GM18507 (cell line): Measurements from ENCODE around the gene NELFA.

ENCODE experiments used
- DNase-seq: peaks from one replicate; pipeline ENCODE4 v3.0.0; 2011; ENCODE audit warnings: low read depth; ENCODE audit not compliant: insufficient read length; ENCODE audit errors: extremely low spot score
- FAIRE-seq: peaks from 2 replicates; lab custom pipeline; 2011; peaks lifted over from hg19 to GRCh38; lab: Jason Lieb, UNC

NELFA gene

GRCh38 chr4:1948892-1949436 lies 59.8 kb downstream of the NELFA start:
- no peak for DNase-seq
- FAIRE-seq, result no peak

DNA sequence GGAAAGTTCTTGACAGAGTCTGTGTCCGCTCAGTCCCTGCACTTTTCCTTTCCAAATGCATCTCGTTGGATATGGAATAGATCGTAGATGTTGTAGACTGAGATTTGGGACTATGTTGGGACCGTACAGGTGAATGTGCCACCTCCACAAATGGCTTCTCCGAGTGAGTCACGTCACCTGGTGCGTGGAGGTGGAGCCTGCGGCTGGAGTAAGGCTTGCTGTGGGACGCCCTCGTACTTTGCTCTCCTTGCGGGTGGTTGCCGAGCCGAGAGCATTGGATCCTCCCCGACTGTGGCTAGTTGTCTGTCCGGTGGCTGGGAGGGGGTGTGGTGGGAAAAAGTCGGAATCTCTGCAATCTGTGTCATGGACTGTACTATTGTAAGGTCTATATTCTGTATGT lies 60.5 kb downstream of the NELFA start:
- FAIRE-seq (no peak), DNase-seq (no peak)

GRCh38 chr4:1945912-1946311 lies 62.9 kb downstream of the NELFA start:
- DNase-seq (no peak), FAIRE-seq (no peak)

DNA sequence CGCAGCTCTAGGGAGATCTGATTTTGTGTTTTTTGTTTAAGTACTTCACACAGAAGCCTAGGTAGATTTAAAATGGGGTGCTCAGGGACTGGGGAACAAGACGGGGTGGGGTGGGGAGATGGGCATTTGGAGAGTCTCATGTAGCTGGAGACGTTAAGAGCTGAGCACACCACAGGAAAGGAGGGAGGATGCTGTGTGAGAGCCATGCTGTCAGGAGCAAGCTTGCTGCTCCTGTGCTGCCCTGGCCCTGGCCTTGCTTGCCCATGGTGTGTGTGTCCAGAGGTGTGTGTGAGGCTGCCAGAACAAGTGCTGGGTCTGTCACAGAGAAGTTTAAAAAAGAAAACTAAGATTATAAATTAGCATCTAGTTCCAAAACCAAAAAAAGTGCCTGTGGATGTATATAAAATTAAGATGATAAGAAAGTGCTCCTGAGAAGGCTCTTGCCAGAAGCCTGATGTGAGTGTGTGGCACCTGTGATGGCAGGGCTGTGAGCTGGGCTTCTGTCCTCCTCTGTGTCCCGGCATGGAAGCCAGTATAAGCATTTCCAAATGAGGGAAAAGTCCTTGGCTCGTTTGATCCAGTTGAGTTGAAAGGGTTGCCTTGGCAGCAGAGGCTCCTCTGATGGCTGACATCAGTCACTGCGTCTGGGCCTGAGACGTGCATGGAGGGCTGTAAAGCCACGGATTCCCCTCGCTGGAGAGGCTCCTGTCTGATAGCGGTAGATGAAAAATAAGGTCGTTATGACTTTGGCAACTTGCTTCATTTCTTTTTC lies 63.5 kb downstream of the NELFA start:
- FAIRE-seq, result no peak
- DNase-seq, result no peak

DNA sequence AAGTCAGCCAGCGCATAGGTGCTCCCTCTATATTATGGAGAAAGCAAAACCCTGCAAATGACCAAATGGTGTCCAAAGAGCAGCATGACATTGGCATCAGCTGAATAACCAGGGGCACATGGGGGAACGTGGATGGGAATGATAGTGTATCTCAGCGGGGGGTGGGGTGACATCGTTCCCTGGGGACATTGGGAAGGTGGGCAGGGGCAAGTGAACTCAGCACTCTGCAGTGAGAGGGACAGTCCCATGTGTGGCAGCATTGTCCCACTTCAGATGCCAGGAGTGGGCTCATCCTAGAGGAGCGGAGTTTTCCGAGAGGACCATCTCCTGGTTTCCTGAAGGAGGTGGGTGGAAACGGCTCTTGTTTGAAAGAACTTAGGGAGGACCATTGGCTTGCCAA lies 64.8 kb downstream of the NELFA start:
- DNase-seq (no peak), FAIRE-seq (no peak)

- no peak for DNase-seq
- no peak for FAIRE-seq
Observed at GRCh38 chr4:1940566-1940965, 68.2 kb downstream of the NELFA start.

DNA sequence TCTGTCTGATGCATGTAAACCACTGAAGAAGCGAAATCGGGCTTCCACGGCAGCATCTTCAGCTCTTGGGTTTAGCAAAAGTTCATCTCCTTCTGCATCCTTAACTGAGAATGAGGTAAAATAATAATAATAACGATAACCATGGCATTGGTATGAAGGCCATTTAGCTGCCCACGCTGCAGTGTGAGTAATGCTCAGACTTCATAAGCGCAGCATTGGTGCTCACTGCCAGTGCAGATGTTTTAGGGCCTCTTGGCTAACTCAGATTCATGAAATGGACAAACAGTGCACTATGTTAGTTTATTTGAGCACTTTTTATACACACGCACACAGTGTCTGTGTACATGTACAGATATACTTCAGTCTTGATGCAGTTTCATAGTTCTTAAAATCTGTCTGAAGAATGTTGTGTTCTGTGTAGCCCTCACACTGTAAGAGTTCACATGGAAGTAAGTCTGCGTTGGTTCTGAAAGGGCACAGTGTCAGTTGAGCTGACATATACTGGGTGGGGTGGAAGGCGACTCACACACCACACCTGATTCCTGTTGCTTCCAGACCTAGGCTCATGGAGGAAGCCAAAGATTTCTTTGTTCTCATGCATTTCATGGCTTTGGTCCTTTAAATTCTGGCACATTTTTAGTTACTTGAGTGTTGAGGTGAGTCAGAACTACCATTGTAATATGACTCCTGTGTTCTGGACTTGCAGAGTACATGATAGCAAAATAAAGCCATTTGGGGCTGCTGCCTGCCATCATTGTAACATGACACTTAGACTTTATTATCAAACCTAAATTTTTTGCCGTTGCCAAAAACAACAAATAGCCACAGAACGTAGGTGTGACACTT lies 68.9 kb downstream of the NELFA start:
- FAIRE-seq, result no peak
- DNase-seq, result no peak

GRCh38 chr4:1938027-1938426 lies 70.7 kb downstream of the NELFA start:
- FAIRE-seq (no peak), DNase-seq (no peak)

- DNase-seq, result no peak
- FAIRE-seq, result no peak
Observed at GRCh38 chr4:1937550-1937949, 71.2 kb downstream of the NELFA start.

GRCh38 chr4:1933700-1934099 lies 75.1 kb downstream of the NELFA start:
- DNase-seq (no peak), FAIRE-seq (no peak)

DNA sequence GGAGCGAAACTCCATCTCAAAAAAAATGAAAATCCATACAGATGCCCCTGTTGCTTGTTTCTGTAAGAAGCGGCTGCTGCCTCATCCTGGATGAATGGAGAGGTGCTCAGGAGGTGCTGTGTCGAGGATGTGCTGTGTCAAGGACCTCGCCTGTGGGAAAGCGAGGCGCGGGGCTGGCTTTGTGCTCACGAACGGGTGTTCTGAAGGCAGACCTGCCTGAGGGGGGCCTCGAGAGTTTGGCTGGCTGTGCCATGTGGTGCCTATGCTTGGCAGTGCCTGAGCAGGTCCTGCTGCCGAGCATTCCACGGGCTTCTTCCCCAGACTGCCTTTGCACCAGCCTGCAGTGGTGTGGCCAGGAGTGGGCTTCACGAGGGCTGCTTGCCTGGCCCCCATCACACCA lies 76.0 kb downstream of the NELFA start:
- DNase-seq (no peak), FAIRE-seq (no peak)
